K562 (cell line): ENCODE measurements around the gene MAGI2. TPM values are rescaled to one million over a fixed set of nuclear protein-coding genes. Genes with fewer than 3 reads are reported as not detected.

Experiments
- ATAC-seq: fragments of 200-7000 bp; cut with Tn5 transposase; 3 replicates; pipeline ENCODE4 v1.9.1; 2020; ENCODE audit warnings: moderate library complexity
- BruUV-seq: library from RNA; stranded (reverse); fragments of 400-500 nt; replicated peaks from 2 replicates; lab custom pipeline; 2021; lab: Mats Ljungman, UMichigan
- CTCF ChIA-PET: fragments of 300-600 bp; formaldehyde crosslinking; extraction: SDS; loops from one replicate; lab custom pipeline; 2021; ENCODE audit warnings: low intra/inter-chr PET ratio; lab: Yijun Ruan, JAX
- POLR2A ChIA-PET: fragments of 300-600, 350-650 bp; sonication (Branson Sonifier 250); formaldehyde crosslinking; extraction: SDS; loops from one replicate; lab custom pipeline; 2021; ENCODE audit warnings: antibody characterized with exemption, inconsistent platforms; lab: Yijun Ruan, JAX
- DNase-seq, 4 experiments: peaks; one replicate each; pipeline versions ENCODE4 v3.0.0 to v3.0.0-alpha.2; 2011 to 2018; ENCODE audit warnings: low spot score in 3 of 4, mixed read lengths in 3 of 4; ENCODE audit errors: extremely low read depth in 1 of 4
- FAIRE-seq: peaks from 2 replicates; lab custom pipeline; 2011; peaks lifted over from hg19 to GRCh38; lab: Jason Lieb, UNC
- H2AFZ ChIP-seq: 2 replicates; pipeline ENCODE4 v1.6.0; 2011; ENCODE audit warnings: low read depth, low read length, control low read depth, inconsistent platforms
- H3K27ac ChIP-seq: fragments of 200-600 bp; 3 replicates; pipeline ENCODE4 v1.8.0; 2011; ENCODE audit warnings: low read depth, mild to moderate bottlenecking, control low read depth, inconsistent platforms, low read length, moderate library complexity, mixed read lengths; ENCODE audit errors: extremely low read depth
- H3K27me3 ChIP-seq, 2 experiments: fragments of 300-600 bp in 1 of 2; 2 replicates in 1 of 2; 3 replicates in 1 of 2; pipeline versions ENCODE4 v1.6.0 to v1.8.0; 2011; ENCODE audit warnings: inconsistent platforms in 2 of 2, low read length in 2 of 2, mild to moderate bottlenecking in 1 of 2, mixed read lengths in 1 of 2, moderate library complexity in 1 of 2; ENCODE audit not compliant: control insufficient read depth in 2 of 2, insufficient read depth in 2 of 2
- H3K36me3 ChIP-seq: fragments of 300-600 bp; 3 replicates; pipeline ENCODE4 v1.8.0; 2011; ENCODE audit warnings: mild to moderate bottlenecking, low read length, inconsistent platforms; ENCODE audit not compliant: control insufficient read depth, insufficient read depth
- H3K4me1 ChIP-seq, 2 experiments: fragments of 200-600 bp in 1 of 2; replicated peaks in 1 of 2; 2 replicates in 1 of 2; 3 replicates in 1 of 2; pipeline versions ENCODE4 v1.5.1 to v1.8.0; 2011; ENCODE audit warnings: inconsistent platforms in 2 of 2, low read length in 2 of 2, mild to moderate bottlenecking in 1 of 2, mixed read lengths in 1 of 2, moderate library complexity in 1 of 2; ENCODE audit not compliant: control insufficient read depth in 2 of 2, insufficient read depth in 2 of 2
- H3K4me2 ChIP-seq: 2 replicates; pipeline ENCODE4 v1.6.1; 2011; ENCODE audit warnings: low read length, control low read depth, inconsistent platforms, mixed read lengths; ENCODE audit not compliant: insufficient read depth
- H3K4me3 ChIP-seq: fragments of 200-600 bp; sonication (generic), shearing (Covaris generic); 2 replicates; pipeline ENCODE4 v1.5.1; 2016; ENCODE audit warnings: control low read depth, inconsistent platforms
- H3K79me2 ChIP-seq: fragments of 200-600 bp; 3 replicates; pipeline ENCODE4 v1.8.0; 2011; ENCODE audit warnings: low read length, inconsistent platforms; ENCODE audit not compliant: control insufficient read depth, insufficient read depth
- H3K9ac ChIP-seq, 2 experiments: 2 replicates each; pipeline versions ENCODE4 v1.6.0 to v1.6.1; 2011; ENCODE audit warnings: low read depth in 2 of 2, low read length in 2 of 2, control low read depth in 1 of 2, inconsistent platforms in 1 of 2, mild to moderate bottlenecking in 1 of 2, mixed read lengths in 1 of 2; ENCODE audit not compliant: insufficient read depth in 1 of 2
- H3K9me1 ChIP-seq: one replicate; pipeline ENCODE4 v1.6.0; 2011; ENCODE audit warnings: inconsistent platforms, mild to moderate bottlenecking, low read length, moderate library complexity; ENCODE audit not compliant: control insufficient read depth, insufficient read depth
- H3K9me3 ChIP-seq: replicated peaks from 2 replicates; pipeline ENCODE4 v1.5.1; 2011; ENCODE audit warnings: low read depth, low read length, inconsistent platforms; ENCODE audit not compliant: control insufficient read depth, insufficient read depth
- H4K20me1 ChIP-seq: replicated peaks from 2 replicates; pipeline ENCODE4 v1.6.1; 2011; ENCODE audit warnings: low read length, inconsistent platforms, mixed read lengths; ENCODE audit not compliant: control insufficient read depth, insufficient read depth
- CEBPG ChIP-seq, 3 experiments: fragments of 200-800 bp in 1 of 3; sonication (Bioruptor generic) in 1 of 3; sonication (generic) in 1 of 3; formaldehyde crosslinking in 1 of 3; IDR thresholded peaks in 2 of 3; conservative IDR thresholded peaks in 1 of 3; 2 replicates each; pipeline versions ENCODE4 v1.6.1 to v1.8.0; 2016 to 2022; ENCODE audit warnings: missing compliant biosample characterization in 2 of 3, missing genetic modification characterization in 2 of 3, mild to moderate bottlenecking in 1 of 3, missing genetic modification reagents in 1 of 3
- ZNF589 ChIP-seq: fragments of 200-800 bp; sonication (Bioruptor generic); IDR thresholded peaks from 2 replicates; pipeline ENCODE4 v1.6.1; 2016; ENCODE audit warnings: low read depth, missing genetic modification characterization, missing compliant biosample characterization
- WGBS: fragments of 100-300 bp; shearing (Covaris generic); methylation state at CpG from one replicate; pipeline ENCODE4 v1.1.6; 2016; ENCODE audit warnings: low coverage, mixed read lengths; ENCODE audit not compliant: insufficient coverage; ENCODE audit errors: missing lambda C conversion rate; 5-methylcytosine and 5-hydroxymethylcytosine counted together
- in situ Hi-C: fragments of 300-500 bp; cut with MboI; formaldehyde crosslinking; loops from 4 replicates; pipeline ENCODE4 v1.15.0; 2018; ENCODE audit warnings: inconsistent platforms, mixed read lengths
- intact Hi-C: fragments of 100-400 bp; cut with micrococcal nuclease; formaldehyde crosslinking; loops from 2 replicates; pipeline ENCODE4 v1.14.2; 2022
- polyA plus RNA-seq, 8 experiments: library from polyadenylated mRNA; depleted of rRNA in 4 of 8; stranded (reverse) in 5 of 8; unstranded in 3 of 8; fragments of >200 nt; fragmentation: Nextera tagmentation in 2 of 8; fragmentation: Illumina TruSeq in 1 of 8; extraction: Ambion mirVana in 2 of 8; extraction: Trizol in 1 of 8; gene quantifications; 2 replicates each; pipeline versions ENCODE4 v1.2.1 to v1.2.3, GENCODE V29; 2011 to 2014; ENCODE audit warnings: inconsistent platforms in 1 of 8, missing spikeins in 1 of 8
- total RNA-seq, 7 experiments: library from RNA; depleted of rRNA in 6 of 7; stranded (reverse); fragments of >200 nt in 6 of 7; fragmentation: Illumina TruSeq in 2 of 7; extraction: Trizol in 2 of 7; gene quantifications; 2 replicates each; pipeline versions ENCODE4 v1.2.1 to v1.2.3, GENCODE V29; 2011 to 2021; ENCODE audit warnings: low replicate concordance in 1 of 7

The MAGI2 gene
- total and polyA plus RNA-seq, 9 of the 15 experiments (the other 6 are each of a cell fraction or from before 2014, with no cell fraction given) = 0.27 to 1.4 (median 0.70) TPM

DNA sequence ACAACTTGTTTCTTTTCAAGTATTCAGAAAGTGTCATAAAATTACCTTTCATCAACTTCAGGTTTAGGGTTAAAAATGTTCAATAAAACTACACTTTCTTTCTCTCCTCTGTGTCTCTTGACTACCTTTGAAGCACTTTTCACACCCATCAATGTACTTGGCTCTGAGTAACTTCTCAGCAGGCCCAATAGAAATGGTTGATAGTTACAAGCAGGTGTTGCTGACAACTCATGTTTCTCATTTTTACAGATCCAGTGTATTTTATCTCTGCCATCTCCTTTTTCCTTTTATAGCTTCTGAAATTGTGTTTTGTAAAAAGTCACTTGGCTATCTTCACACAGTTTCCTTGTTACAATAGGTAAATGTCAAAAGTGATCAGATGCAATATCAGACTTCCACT is 1306.9 kb downstream of the MAGI2 start (continued):
- no peak for TF ChIP-seq ZNF589

DNA sequence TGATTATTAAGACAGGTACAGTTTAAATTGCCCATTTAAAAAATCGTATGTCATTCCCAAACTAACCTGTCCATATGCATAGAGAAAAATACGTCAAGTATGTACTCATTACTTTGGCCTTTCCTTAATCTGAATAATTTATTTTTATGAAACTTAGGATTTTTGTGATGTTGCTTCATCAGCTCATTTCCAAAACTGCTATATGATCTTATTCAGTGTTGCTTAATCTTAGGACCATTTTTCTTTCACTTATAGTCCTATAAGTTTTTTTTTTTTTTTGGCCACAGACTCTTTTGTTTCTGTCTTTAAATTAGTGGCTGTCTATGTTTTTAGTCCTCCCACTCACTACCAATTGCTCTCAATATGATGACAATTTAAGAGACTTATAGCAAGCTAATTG is 1309.8 kb downstream of the MAGI2 start:
- no peaks in the 10 kb centered on the region for H4K20me1 ChIP-seq
- CTCF ChIA-PET = no interaction called here
- H2AFZ ChIP-seq = no peak overlapping the region
- no peaks in the 10 kb centered on the region for H3K9me1 ChIP-seq
- DNase-seq (no peak), ATAC-seq (no peak), FAIRE-seq (no peak)
- 0% methylated on average over 2 of the region's 2 CpGs for WGBS
- no peak overlapping the region for H3K4me3 ChIP-seq
- H3K4me1 ChIP-seq = no peaks in the 10 kb centered on the region
- TF ChIP-seq ZNF589 (no peak), CEBPG (CRISPR knock-in tag; IDR thresholded peaks at IDR 0.05) (no peak), CEBPG (tag; conservative IDR thresholded peaks at IDR 0.05 in 1 of 2, IDR thresholded peaks at IDR 0.05 in 1 of 2) (peak in 1 of 2 experiments; percentile 37; a peak in 1 of 4 replicates)
- H3K9me3 ChIP-seq = no peaks in the 10 kb centered on the region
- in situ Hi-C loops = no loop called here
- H3K27me3 ChIP-seq = no peaks in the 10 kb centered on the region
- H3K9ac ChIP-seq = no peak overlapping the region
- POLR2A ChIA-PET = interaction anchor here (1.1 kb wide), 1 partner anchor 9 kb away, joined by 3 read pairs; no protein-coding TSS in a partner anchor
- intact Hi-C loops = no loop called here
- BruUV-seq = no TSS peak
- H3K27ac ChIP-seq = no peak overlapping the region
- H3K4me2 ChIP-seq = no peak overlapping the region
- H3K36me3 ChIP-seq = no peaks in the 10 kb centered on the region
- no peaks in the 10 kb centered on the region for H3K79me2 ChIP-seq
